OCI-LY1 (cell line): Measurements from ENCODE around the gene ST6GALNAC4.

Source experiments
- CTCF ChIP-seq: fragments of 200-600 bp; sonication (generic), shearing (Covaris generic); IDR thresholded peaks from 2 replicates; pipeline ENCODE4 v1.5.1; 2017; ENCODE audit warnings: mild to moderate bottlenecking, antibody characterized with exemption, low read length, moderate library complexity, mixed read lengths
- EZH2 ChIP-seq: fragments of 200-600 bp; sonication (generic), shearing (Covaris generic); IDR thresholded peaks from 2 replicates; pipeline ENCODE4 v1.8.0; 2017; ENCODE audit warnings: borderline replicate concordance, mixed run types, mild to moderate bottlenecking, antibody characterized with exemption, low read length, moderate library complexity, mixed read lengths

DNA sequence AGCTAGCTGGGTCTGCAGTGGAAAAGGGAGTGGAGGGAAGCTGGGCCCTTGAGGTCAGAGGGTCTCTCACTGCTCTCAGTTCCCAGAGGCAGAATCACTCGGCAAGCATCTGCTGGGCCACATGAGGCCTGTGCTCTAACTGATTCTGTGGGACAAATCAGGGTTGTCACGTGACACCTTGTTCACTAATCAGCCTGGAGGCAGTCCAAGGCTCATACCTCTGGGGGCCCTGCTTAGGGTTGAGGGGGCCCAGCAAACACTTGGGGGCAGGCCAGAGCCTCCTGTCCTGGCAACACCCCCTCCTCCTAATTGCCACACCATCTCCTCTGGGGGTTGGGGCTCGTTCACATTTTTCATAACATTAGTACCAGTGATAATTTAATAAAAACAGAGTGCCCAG, 29.9 kb upstream of the ST6GALNAC4 start:
- TF ChIP-seq EZH2 = no peak
- no peak for TF ChIP-seq CTCF
